ENCODE measurements around the gene MYO6. TPM values are rescaled to one million over a fixed set of nuclear protein-coding genes. Genes with fewer than 3 reads are reported as not detected.

Gene MYO6
- total RNA-seq, 2 experiments from 2014 or later = 0.85 to 1.1 TPM

- Histone ChIP-seq H3K4me1 (ENCODE audit: insufficient read depth, low read length) (no peaks in the 10 kb centered on the region), H3K27ac (ENCODE audit: low read depth in 1 of 2, low read length in 2 of 2) (no peak overlapping the region), H3K9me3 (ENCODE audit: control insufficient read depth in 1 of 2, insufficient read depth in 1 of 2, low read length in 2 of 2) (no peaks in the 10 kb centered on the region), H3K4me3 (ENCODE audit: low read length) (no peak overlapping the region), H3K27me3 (ENCODE audit: control insufficient read depth in 1 of 2, insufficient read depth in 2 of 2, low read length in 2 of 2) (peaks cover 0 to 4% of the 10 kb centered on the region in 2 experiments), H3K36me3 (ENCODE audit: insufficient read depth, low read length) (no peaks in the 10 kb centered on the region)
- peaks cover 14% of the 10 kb centered on the region for H3K27me3 Mint-ChIP-seq
- no peaks in the 10 kb centered on the region for H3K9me3 Mint-ChIP-seq
- ChIA-PET POLR2A (no interaction called here), CTCF (no interaction called here)
- H3K36me3 Mint-ChIP-seq (ENCODE audit: low read depth) = no peaks in the 10 kb centered on the region
- no peak for ATAC-seq (ENCODE audit: poor library complexity)
- no peak for DNase-seq
- intact Hi-C loops (cut with DNase I, micrococcal nuclease) = no loop called here
- H3K4me3 Mint-ChIP-seq = no peak overlapping the region
- TF ChIP-seq CTCF (IDR thresholded peaks at IDR 0.05) = no peak
- H3K27ac Mint-ChIP-seq = no peak overlapping the region
- H3K4me1 Mint-ChIP-seq (ENCODE audit: low read depth) = no peaks in the 10 kb centered on the region
These were observed 13.4 kb upstream of the MYO6 start for GRCh38 chr6:75735491-75736186.

- H3K27ac ChIP-seq (ENCODE audit: low read depth in 1 of 2, low read length in 2 of 2) = no peak overlapping the region
- Mint-ChIP-seq H3K4me1 (ENCODE audit: low read depth) (peaks cover 5% of the 10 kb centered on the region), H3K36me3 (ENCODE audit: low read depth) (no peaks in the 10 kb centered on the region), H3K27me3 (peaks cover 58% of the 10 kb centered on the region), H3K27ac (no peak overlapping the region), H3K4me3 (no peak overlapping the region), H3K9me3 (no peaks in the 10 kb centered on the region)
- no peaks in the 10 kb centered on the region for H3K36me3 ChIP-seq (ENCODE audit: insufficient read depth, low read length)
- ChIA-PET POLR2A (no interaction called here), CTCF (no interaction called here)
- H3K9me3 ChIP-seq (ENCODE audit: control insufficient read depth in 1 of 2, insufficient read depth in 1 of 2, low read length in 2 of 2) = peaks cover 0 to 5% of the 10 kb centered on the region in 2 experiments
- intact Hi-C loops (cut with DNase I, micrococcal nuclease) = no loop called here
- no peak for TF ChIP-seq CTCF (IDR thresholded peaks at IDR 0.05)
- no peak overlapping the region for H3K4me3 ChIP-seq (ENCODE audit: low read length)
- H3K27me3 ChIP-seq (ENCODE audit: control insufficient read depth in 1 of 2, insufficient read depth in 2 of 2, low read length in 2 of 2) = peaks cover 13 to 42% of the 10 kb centered on the region in 2 experiments
- ATAC-seq (ENCODE audit: poor library complexity) (no peak), DNase-seq (no peak)
- H3K4me1 ChIP-seq (ENCODE audit: insufficient read depth, low read length) = peaks cover 6% of the 10 kb centered on the region
These were observed 5.1 kb upstream of the MYO6 start for GRCh38 chr6:75743971-75744370.

GRCh38 chr6:75745404-75745803 lies 3.6 kb upstream of the MYO6 start:
- Histone ChIP-seq H3K4me1 (ENCODE audit: insufficient read depth, low read length) (peaks cover 8% of the 10 kb centered on the region), H3K4me3 (ENCODE audit: low read length) (no peak overlapping the region), H3K36me3 (ENCODE audit: insufficient read depth, low read length) (no peaks in the 10 kb centered on the region), H3K27ac (ENCODE audit: low read depth in 1 of 2, low read length in 2 of 2) (no peak overlapping the region), H3K9me3 (ENCODE audit: control insufficient read depth in 1 of 2, insufficient read depth in 1 of 2, low read length in 2 of 2) (peaks cover 0 to 5% of the 10 kb centered on the region in 2 experiments), H3K27me3 (ENCODE audit: control insufficient read depth in 1 of 2, insufficient read depth in 2 of 2, low read length in 2 of 2) (peaks cover 13 to 45% of the 10 kb centered on the region in 2 experiments)
- POLR2A ChIA-PET = no interaction called here
- Mint-ChIP-seq H3K4me1 (ENCODE audit: low read depth) (peaks cover 10% of the 10 kb centered on the region), H3K27ac (no peak overlapping the region), H3K27me3 (peaks cover 61% of the 10 kb centered on the region), H3K9me3 (no peaks in the 10 kb centered on the region), H3K36me3 (ENCODE audit: low read depth) (peaks cover 5% of the 10 kb centered on the region), H3K4me3 (no peak overlapping the region)
- TF ChIP-seq CTCF (IDR thresholded peaks at IDR 0.05) = no peak
- DNase-seq (no peak), ATAC-seq (ENCODE audit: poor library complexity) (no peak)
- CTCF ChIA-PET = no interaction called here
- intact Hi-C loops (cut with DNase I, micrococcal nuclease) = no loop called here

All from CD4-positive, alpha-beta T cell (primary cell).